Fibroblast of lung (primary cell): Measurements from ENCODE around the gene DUT.

ENCODE experiments used
- CTCF ChIP-seq, 2 donors: IDR thresholded peaks in 1 of 2; conservative IDR thresholded peaks in 1 of 2; 1 replicate in 1 of 2; 2 replicates in 1 of 2; pipeline ENCODE4 v1.5.1; 2011 to 2012; ENCODE audit warnings: low read length in 2 of 2, control low read depth in 1 of 2, inconsistent platforms in 1 of 2, low read depth in 1 of 2, mild to moderate bottlenecking in 1 of 2
- EZH2 ChIP-seq: IDR thresholded peaks from 2 replicates; pipeline ENCODE4 v1.5.1; 2012; ENCODE audit warnings: low read length, control low read depth, mild to moderate bottlenecking; ENCODE audit errors: missing control alignments

- TF ChIP-seq CTCF (conservative IDR thresholded peaks at IDR 0.05 in 1 of 2, IDR thresholded peaks at IDR 0.05 in 1 of 2; ENCODE audit: low read depth in 1 of 2, low read length in 2 of 2) (no peak), EZH2 (no peak)
These were observed 60.7 kb downstream of the DUT start for GRCh38 chr15:48391950-48392349.
